Activated CD8-positive, alpha-beta memory T cell treated with anti-CD3 and anti-CD28 coated beads for 4 hours (primary cell): ENCODE data around the gene CAMKMT.

ENCODE experiments used
- DNase-seq, 2 donors: peaks; one replicate each; pipeline ENCODE4 v3.0.0-alpha.2; 2020; ENCODE audit warnings: low read depth in 2 of 2

The CAMKMT gene

GRCh38 chr2:44444881-44445280 lies 83.1 kb downstream of the CAMKMT start:
- DNase-seq, result no peak

GRCh38 chr2:44448860-44449527 lies 87.2 kb downstream of the CAMKMT start:
- DNase-seq, result no peak

- no peak for DNase-seq
These were observed 88.3 kb downstream of the CAMKMT start for GRCh38 chr2:44450082-44450481.

DNA sequence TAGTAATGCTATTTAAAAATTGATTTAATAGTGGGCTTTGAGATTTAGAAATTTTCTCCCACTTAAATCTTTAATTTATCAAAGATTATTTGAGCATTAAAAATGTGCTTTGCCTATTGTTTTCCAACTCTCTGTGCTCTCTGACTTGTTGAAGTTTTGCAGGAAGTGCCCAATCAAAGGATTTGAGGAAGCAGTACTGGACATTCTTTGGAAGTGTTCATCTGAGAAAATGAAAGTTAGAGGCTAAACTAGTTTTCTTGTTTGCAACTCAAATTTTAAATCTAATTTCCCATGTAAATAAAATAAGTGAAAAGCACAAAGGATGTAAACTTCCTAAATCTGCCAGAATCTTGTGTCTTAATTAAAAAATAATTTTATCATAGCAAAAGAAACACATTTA lies 89.1 kb downstream of the CAMKMT start:
- no peak for DNase-seq

- DNase-seq, result no peak
These were observed 90.4 kb downstream of the CAMKMT start for GRCh38 chr2:44452069-44452583.

GRCh38 chr2:44453259-44453658 lies 91.5 kb downstream of the CAMKMT start:
- DNase-seq, result no peak

DNA sequence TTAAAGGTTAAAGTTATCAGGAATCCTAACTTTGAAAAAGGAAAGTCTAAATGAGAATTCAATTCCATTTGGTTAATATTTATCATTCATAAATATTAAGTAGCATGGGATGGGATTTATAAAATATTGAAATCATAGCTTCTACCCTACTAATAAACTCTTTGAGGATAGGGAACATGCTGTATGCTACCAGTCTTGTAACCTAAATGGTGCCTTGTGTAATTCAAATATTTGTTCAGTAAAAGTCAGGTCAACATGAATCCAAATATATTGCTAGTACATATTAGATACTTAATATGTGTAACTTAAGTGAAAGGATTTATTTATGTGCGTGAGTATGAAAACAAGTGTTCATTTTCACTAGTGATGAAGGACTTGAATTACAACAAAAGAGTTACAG lies 94.1 kb downstream of the CAMKMT start:
- DNase-seq, result no peak

DNA sequence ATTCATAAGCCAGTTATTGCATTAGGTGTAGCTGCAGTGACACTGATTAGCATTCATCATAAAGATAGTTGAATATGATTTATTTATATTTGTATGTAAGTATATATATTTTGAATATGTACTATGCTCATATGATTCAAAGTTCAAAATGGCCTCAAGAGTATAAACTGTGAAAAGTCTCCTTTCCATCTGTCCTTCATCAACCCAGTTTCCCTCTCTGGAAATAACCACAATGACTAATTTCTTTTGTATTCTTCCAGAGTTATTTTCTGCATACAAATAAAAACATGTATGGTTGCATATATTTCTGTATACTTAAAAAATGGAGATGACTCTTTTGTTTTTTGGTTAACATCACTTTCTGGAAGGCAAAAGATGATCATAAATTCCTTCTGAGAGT lies 95.2 kb downstream of the CAMKMT start:
- no peak for DNase-seq

- DNase-seq, result no peak
These were observed 98.0 kb downstream of the CAMKMT start for GRCh38 chr2:44459739-44460138.

- DNase-seq, result no peak
These were observed 101.4 kb downstream of the CAMKMT start for GRCh38 chr2:44462934-44463849.

- no peak for DNase-seq
These were observed 102.7 kb downstream of the CAMKMT start for GRCh38 chr2:44464437-44464836.

DNA sequence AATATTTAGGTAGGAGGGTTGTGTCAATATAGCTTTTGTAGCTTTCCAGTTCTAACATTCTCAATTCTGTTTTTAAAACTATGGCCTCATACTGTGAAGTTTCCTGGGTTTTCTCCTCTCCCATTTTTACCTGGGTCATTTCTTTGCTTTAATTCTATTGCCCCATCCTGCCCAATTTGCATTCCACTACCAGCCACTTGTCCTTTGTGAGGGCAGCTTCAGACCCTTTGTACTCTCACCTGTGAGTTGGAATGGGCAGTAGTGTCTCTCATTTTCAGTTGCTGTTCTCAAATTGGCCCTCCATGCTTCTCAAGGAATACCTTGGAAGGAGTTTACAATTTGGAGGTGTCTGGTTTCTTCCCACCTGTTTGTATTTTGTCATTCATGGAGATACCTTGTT lies 108.4 kb downstream of the CAMKMT start:
- DNase-seq, result no peak

DNA sequence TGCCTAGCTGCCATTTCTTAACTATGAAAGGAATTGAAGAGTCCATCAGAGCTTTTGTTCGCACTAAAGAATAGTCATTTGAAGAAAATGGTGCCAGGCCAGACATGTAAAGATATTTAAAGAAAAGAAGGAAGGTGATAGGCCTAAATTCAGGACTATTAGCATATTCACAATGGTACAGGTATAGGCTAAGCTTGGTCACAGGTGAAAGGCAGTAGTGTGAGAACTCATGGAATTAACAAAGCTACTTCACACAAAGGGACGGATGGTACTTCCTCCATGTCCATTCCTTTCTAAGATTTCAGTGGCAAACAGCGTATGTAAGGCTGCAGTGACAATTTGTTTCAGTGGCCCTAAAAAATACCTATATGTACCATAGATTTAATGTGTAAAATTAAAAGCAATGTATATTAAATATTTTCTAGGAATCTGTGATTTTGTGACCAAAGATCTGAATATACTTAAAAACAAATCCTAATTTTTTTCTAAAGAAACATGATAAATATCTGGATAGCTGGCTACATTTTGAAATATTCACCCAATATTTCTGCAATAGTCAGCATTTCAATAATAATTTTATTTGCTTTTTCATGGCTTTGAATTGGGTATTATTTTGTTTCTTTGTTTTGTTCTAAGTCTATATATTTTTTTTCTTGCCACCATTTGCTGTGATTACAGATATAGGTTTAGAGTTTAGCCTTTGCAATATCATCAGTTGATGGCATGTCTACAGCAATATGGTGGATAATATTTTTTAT lies 116.1 kb downstream of the CAMKMT start:
- no peak for DNase-seq

DNA sequence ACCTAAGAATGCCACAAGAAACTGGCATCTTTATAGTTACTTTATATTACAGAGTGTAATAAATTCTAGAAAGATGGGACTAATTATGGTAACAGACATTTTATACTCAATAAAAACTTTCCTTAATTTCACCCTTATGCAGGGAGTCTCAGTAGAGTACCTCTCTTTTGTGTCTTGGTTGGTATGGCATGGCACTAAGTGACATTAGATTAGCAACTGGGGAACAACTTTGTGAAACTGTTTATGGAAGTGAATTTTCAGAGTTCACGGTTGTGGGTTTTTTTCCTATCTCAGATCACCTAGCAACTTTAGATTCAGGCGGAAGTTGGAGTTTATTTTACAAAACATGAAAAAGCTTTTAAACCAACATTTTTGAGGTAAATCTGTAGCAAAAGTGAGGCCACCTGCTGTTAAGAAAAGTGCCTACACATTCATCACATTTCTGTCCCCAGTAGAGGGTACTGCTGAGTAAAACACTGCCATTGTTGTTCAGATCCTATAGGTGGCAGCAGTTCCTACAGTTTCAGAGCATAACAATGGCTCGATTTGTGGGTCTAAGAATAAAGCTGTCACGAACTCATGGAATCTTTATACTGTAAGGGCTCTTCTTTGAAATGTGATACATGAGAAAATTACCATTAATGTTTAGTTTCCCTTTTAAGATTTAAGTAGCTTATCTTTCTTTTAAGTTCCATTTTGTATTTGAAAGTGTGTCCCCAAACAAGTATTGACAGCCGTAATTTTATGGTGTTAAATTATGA lies 117.6 kb downstream of the CAMKMT start:
- peak in 1 of 2 donors; percentile 6 for DNase-seq

DNA sequence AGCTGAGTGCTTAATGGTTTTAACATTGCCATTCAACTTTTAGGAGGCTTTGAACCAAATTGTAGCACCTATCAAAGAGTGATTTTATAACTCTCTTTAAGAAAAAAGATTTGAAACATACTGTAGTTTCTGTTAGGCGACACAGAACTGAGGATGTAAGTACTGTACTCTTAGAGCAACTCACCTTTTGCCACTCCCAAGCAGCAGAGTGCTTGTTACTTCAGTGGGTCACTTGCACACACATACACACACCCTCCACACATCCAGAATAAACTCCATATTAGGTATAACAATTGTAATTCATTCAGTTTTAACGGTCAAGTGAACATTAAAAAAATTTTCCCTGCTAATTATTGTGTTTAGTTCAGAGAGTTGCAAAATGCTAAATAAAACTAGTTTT lies 118.3 kb downstream of the CAMKMT start:
- no peak for DNase-seq

DNA sequence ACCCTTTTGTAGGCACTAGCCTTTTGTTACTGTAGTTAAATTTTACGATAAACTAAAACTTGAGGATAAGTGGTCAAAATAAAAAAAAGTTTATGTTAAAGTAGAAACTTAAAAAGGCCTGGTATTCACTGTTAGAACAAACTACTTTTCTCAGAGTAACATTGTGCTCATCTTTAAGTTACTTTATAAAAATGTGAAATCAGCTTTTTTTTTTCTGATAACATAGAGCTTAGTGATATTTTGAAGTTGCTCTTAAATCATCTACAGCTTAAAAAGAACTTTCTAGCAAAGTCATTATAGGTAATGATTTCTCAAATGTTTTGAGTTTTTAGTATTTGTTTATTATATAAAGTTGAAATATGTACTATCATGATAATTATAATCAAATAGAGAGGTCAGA lies 125.3 kb downstream of the CAMKMT start:
- no peak for DNase-seq

GRCh38 chr2:44490726-44491125 lies 129.0 kb downstream of the CAMKMT start:
- DNase-seq, result no peak

DNA sequence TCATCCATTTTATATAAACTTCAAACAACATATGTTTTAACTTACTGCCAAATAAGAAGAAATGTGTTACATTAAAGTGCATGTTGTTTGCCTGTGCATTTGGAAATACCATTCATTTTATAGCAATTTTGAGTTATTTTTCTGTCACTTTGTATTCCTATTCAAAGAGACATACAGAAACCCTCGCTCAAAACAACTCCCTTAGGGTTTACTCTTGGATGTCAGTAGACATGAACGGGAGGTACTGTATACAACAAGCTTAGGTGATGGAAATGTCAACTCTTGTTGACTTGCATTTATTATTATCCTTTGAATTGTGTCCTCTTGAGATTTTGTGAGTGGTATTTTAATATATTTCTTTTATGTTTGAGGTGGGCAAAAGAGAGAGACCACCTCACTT lies 132.3 kb downstream of the CAMKMT start:
- no peak for DNase-seq

GRCh38 chr2:44495035-44495434 lies 133.3 kb downstream of the CAMKMT start:
- no peak for DNase-seq

GRCh38 chr2:44495544-44495943 lies 133.8 kb downstream of the CAMKMT start:
- DNase-seq, result no peak

GRCh38 chr2:44496130-44496529 lies 134.4 kb downstream of the CAMKMT start:
- no peak for DNase-seq
